ENCODE measurements around the gene ANK3. TPM values are rescaled to one million over a fixed set of nuclear protein-coding genes. Genes with fewer than 3 reads are reported as not detected.
"Not testable (repeated sequence)": the region's sequence is repeated elsewhere in the genome, so short reads cannot be mapped to it uniquely, and the experiment has no call there.

The ANK3 gene
- polyA plus RNA-seq, 3 donors = not detected

- Histone ChIP-seq H3K4me3 (replicated peaks in 1 of 3; ENCODE audit: low read depth in 2 of 3, low read length in 3 of 3) (no peak overlapping the region), H3K4me1 (ENCODE audit: control insufficient read depth in 1 of 2, insufficient read depth in 2 of 2, low read length in 2 of 2) (peaks cover 24 to 25% of the 10 kb centered on the region in 2 donors), H3K79me2 (ENCODE audit: insufficient read depth, low read length) (no peaks in the 10 kb centered on the region), H3K9me3 (replicated peaks in 1 of 2; ENCODE audit: control insufficient read depth in 1 of 2, insufficient read depth in 1 of 2, low read length in 2 of 2) (no peaks in the 10 kb centered on the region), H3K9ac (ENCODE audit: insufficient read depth, low read length, poor library complexity, severe bottlenecking) (no peak overlapping the region), H3K27me3 (ENCODE audit: control insufficient read depth in 2 of 2, insufficient read depth in 2 of 2, low read length in 2 of 2) (no peaks in the 10 kb centered on the region), H3K27ac (ENCODE audit: low read depth in 1 of 2, low read length in 2 of 2) (no peak overlapping the region), H2AFZ (ENCODE audit: insufficient read depth, low read depth, low read length, poor library complexity, severe bottlenecking) (no peak overlapping the region), H3K4me2 (replicated peaks; ENCODE audit: extremely low read depth, low read length, poor library complexity, severe bottlenecking) (no peak overlapping the region), H4K20me1 (ENCODE audit: insufficient read depth, low read length) (no peaks in the 10 kb centered on the region), H3K36me3 (replicated peaks in 1 of 2; ENCODE audit: control insufficient read depth in 1 of 2, insufficient read depth in 2 of 2, low read length in 2 of 2) (no peaks in the 10 kb centered on the region)
- H3K4me3 Mint-ChIP-seq = no peak overlapping the region
- no peak for DNase-seq
- intact Hi-C loops (cut with micrococcal nuclease) = loop anchor here (10.0 kb wide), 4 partner anchors 131 to 201 kb away; partner anchors contain the start of gene CCDC6 (in 1 of the 2)
- H3K36me3 Mint-ChIP-seq = no peaks in the 10 kb centered on the region
- peaks cover 0 to 4% (median 2%) of the 10 kb centered on the region in 3 donors for H3K27me3 Mint-ChIP-seq (ENCODE audit: low read depth in 3 of 3)
- H3K4me1 Mint-ChIP-seq = peaks cover 22% of the 10 kb centered on the region
- no CpG with 5 or more reads among the region's 1 CpG for WGBS (ENCODE audit: insufficient coverage)
- no peaks in the 10 kb centered on the region for H3K9me3 Mint-ChIP-seq
- no peak for TF ChIP-seq CTCF (IDR thresholded peaks at IDR 0.05)
- H3K27ac Mint-ChIP-seq = no peak overlapping the region
Observed at GRCh38 chr10:60035984-60036383, 353.7 kb downstream of the ANK3 start.

GRCh38 chr10:60035375-60035774 is 354.3 kb downstream of the ANK3 start:
- intact Hi-C loops (cut with micrococcal nuclease) = loop anchor here (10.0 kb wide), 4 partner anchors 131 to 201 kb away; partner anchors contain the start of gene CCDC6 (in 1 of the 2)
- not testable (repeated sequence) for H3K79me2 ChIP-seq (ENCODE audit: insufficient read depth, low read length); H3K27ac ChIP-seq (ENCODE audit: low read depth in 1 of 2, low read length in 2 of 2); H3K27me3 Mint-ChIP-seq (ENCODE audit: low read depth in 3 of 3); H3K36me3 Mint-ChIP-seq; H3K4me3 Mint-ChIP-seq; H2AFZ ChIP-seq (ENCODE audit: insufficient read depth, low read depth, low read length, poor library complexity, severe bottlenecking); H3K4me3 ChIP-seq (replicated peaks in 1 of 3; ENCODE audit: low read depth in 2 of 3, low read length in 3 of 3); H3K36me3 ChIP-seq (replicated peaks in 1 of 2; ENCODE audit: control insufficient read depth in 1 of 2, insufficient read depth in 2 of 2, low read length in 2 of 2); H3K9me3 ChIP-seq (replicated peaks in 1 of 2; ENCODE audit: control insufficient read depth in 1 of 2, insufficient read depth in 1 of 2, low read length in 2 of 2); H4K20me1 ChIP-seq (ENCODE audit: insufficient read depth, low read length); H3K9me3 Mint-ChIP-seq; H3K9ac ChIP-seq (ENCODE audit: insufficient read depth, low read length, poor library complexity, severe bottlenecking); H3K27me3 ChIP-seq (ENCODE audit: control insufficient read depth in 2 of 2, insufficient read depth in 2 of 2, low read length in 2 of 2); H3K27ac Mint-ChIP-seq; H3K4me2 ChIP-seq (replicated peaks; ENCODE audit: extremely low read depth, low read length, poor library complexity, severe bottlenecking); DNase-seq
- peaks cover 27% of the 10 kb centered on the region for H3K4me1 Mint-ChIP-seq
- WGBS (ENCODE audit: insufficient coverage) = 96% methylated on average over 3 of the region's 5 CpGs
- peaks cover 31% of the 10 kb centered on the region in 2 donors for H3K4me1 ChIP-seq (ENCODE audit: control insufficient read depth in 1 of 2, insufficient read depth in 2 of 2, low read length in 2 of 2)

Data from CD14-positive monocyte (primary cell).